GM21381 (cell line): ENCODE data around the gene CUL7.
A peak's percentile ranks its signal among the peaks of the same experiment; 100 is the strongest.
"Not testable (repeated sequence)": the region's sequence is repeated elsewhere in the genome, so short reads cannot be mapped to it uniquely, and the experiment has no call there.

Experiments used
- ATAC-seq: cut with Tn5 transposase; IDR thresholded peaks from one replicate; pipeline ENCODE4 v1.9.1; 2021; ENCODE audit warnings: mild to moderate bottlenecking, moderate library complexity; ENCODE audit not compliant: unreplicated experiment

CUL7 gene

GRCh38 chr6:43050981-43051380 lies 2.7 kb downstream of the CUL7 start:
- ATAC-seq, result no peak

- no peak for ATAC-seq
Observed at GRCh38 chr6:43047998-43048397, 5.7 kb downstream of the CUL7 start.

- ATAC-seq, result no peak
Observed at GRCh38 chr6:43045371-43045930, 8.2 kb downstream of the CUL7 start.

- ATAC-seq, result no peak
Observed at GRCh38 chr6:43043310-43043709, 10.3 kb downstream of the CUL7 start.

- ATAC-seq, result not testable (repeated sequence)
Observed at GRCh38 chr6:43041475-43041874, 12.2 kb downstream of the CUL7 start.

- no peak for ATAC-seq
Observed at GRCh38 chr6:43040542-43041257, 13.0 kb downstream of the CUL7 start.

GRCh38 chr6:43038727-43039126 lies 14.9 kb downstream of the CUL7 start:
- ATAC-seq, result no peak

GRCh38 chr6:43037706-43038105 lies 15.9 kb downstream of the CUL7 start:
- no peak for ATAC-seq

- no peak for ATAC-seq
Observed at GRCh38 chr6:43037197-43037596, 16.5 kb downstream of the CUL7 start.

GRCh38 chr6:43036712-43037111 lies 16.9 kb downstream of the CUL7 start:
- ATAC-seq, result no peak

- no peak for ATAC-seq
Observed at GRCh38 chr6:43035495-43036194, 18.0 kb downstream of the CUL7 start.

GRCh38 chr6:43034190-43034525 lies 19.5 kb downstream of the CUL7 start:
- no peak for ATAC-seq

- no peak for ATAC-seq
Observed at GRCh38 chr6:43033496-43034189, 20.0 kb downstream of the CUL7 start.

- no peak for ATAC-seq
Observed at GRCh38 chr6:43032326-43032725, 21.3 kb downstream of the CUL7 start.

GRCh38 chr6:43029120-43029519 lies 24.5 kb downstream of the CUL7 start:
- no peak for ATAC-seq

- no peak for ATAC-seq
Observed at GRCh38 chr6:43026365-43026764, 27.3 kb downstream of the CUL7 start.

- ATAC-seq, result no peak
Observed at GRCh38 chr6:43024436-43024835, 29.2 kb downstream of the CUL7 start.

- ATAC-seq, result peak; percentile 66
Observed at GRCh38 chr6:43021270-43022047, 32.2 kb downstream of the CUL7 start, which contains the start of gene RRP36. RRP36 (plus strand) TSS chr6:43021623; CDS start chr6:43021655, 32 bp downstream.

GRCh38 chr6:43020847-43021246 lies 32.8 kb downstream of the CUL7 start:
- ATAC-seq, result no peak

- ATAC-seq, result no peak
Observed at GRCh38 chr6:43020052-43020705, 33.5 kb downstream of the CUL7 start.
